ENCODE results near the gene EXT2. TPM values are rescaled to one million over a fixed set of nuclear protein-coding genes. Genes with fewer than 3 reads are reported as not detected.

Gene EXT2
- total RNA-seq, 1 experiment from 2014 or later = 67.3 TPM

DNA sequence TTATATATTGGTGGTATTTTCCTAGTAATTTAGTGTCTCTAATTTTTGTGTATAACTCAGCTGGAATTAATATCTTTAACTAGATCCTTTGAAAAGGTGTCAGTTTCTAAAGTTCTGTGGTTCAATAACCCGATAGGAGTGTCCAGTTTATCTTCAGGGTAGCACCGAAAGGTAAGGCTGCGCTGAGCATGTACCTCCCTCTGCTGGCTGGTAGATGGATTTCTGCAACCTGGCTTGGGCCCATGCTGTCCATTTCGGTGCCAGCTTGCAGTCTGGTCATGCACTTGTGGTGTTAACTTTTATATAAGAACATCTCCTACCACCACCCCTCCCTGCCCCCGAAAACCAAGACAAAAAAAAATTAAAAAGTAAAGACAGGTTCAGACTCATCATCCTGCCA is 24.7 kb downstream of the EXT2 start:
- Mint-ChIP-seq H3K27ac (ENCODE audit: unreplicated experiment) (no peak overlapping the region), H3K36me3 (ENCODE audit: insufficient read depth, unreplicated experiment) (peaks cover 5% of the 10 kb centered on the region), H3K4me1 (ENCODE audit: low read depth, unreplicated experiment) (no peaks in the 10 kb centered on the region), H3K27me3 (ENCODE audit: unreplicated experiment) (no peaks in the 10 kb centered on the region), H3K4me3 (ENCODE audit: low read depth, unreplicated experiment) (no peak overlapping the region), H3K9me3 (ENCODE audit: low read depth, unreplicated experiment) (no peaks in the 10 kb centered on the region)
- no TSS peak for BruUV-seq (replicated peaks)
- CTCF ChIA-PET = interaction anchor here (1.4 kb wide), 1 partner anchor 26 kb away, joined by 4 read pairs; no protein-coding TSS in a partner anchor
- intact Hi-C loops (cut with micrococcal nuclease; ENCODE audit: unreplicated experiment) = no loop called here
- DNase-seq = no peak
- TF ChIP-seq, protein P1, sequence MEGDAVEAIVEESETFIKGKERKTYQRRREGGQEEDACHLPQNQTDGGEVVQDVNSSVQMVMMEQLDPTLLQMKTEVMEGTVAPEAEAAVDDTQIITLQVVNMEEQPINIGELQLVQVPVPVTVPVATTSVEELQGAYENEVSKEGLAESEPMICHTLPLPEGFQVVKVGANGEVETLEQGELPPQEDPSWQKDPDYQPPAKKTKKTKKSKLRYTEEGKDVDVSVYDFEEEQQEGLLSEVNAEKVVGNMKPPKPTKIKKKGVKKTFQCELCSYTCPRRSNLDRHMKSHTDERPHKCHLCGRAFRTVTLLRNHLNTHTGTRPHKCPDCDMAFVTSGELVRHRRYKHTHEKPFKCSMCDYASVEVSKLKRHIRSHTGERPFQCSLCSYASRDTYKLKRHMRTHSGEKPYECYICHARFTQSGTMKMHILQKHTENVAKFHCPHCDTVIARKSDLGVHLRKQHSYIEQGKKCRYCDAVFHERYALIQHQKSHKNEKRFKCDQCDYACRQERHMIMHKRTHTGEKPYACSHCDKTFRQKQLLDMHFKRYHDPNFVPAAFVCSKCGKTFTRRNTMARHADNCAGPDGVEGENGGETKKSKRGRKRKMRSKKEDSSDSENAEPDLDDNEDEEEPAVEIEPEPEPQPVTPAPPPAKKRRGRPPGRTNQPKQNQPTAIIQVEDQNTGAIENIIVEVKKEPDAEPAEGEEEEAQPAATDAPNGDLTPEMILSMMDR (IDR thresholded peaks at IDR 0.05; ENCODE audit: unreplicated experiment) = no peak

DNA sequence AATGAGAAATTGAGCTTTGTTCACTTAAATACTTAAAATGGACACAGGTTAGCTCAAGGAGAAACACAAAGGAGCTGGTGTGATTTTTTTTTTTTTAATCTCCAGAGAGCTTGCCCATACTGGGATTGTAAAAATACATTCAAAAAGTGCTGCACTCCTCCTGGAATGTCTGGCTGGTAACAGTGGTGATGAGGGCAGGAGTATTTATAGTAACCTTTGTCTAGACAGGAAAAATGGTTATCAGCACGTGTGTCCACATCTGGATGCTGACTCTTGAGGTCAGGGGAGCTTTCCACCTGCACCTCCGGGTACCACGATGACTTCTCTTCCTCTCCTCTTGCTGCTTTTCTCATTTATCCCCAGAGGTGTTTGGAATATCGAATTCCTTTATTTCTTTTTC is 30.1 kb downstream of the EXT2 start:
- CTCF ChIA-PET = no interaction called here
- intact Hi-C loops (cut with micrococcal nuclease; ENCODE audit: unreplicated experiment) = no loop called here
- no peak for DNase-seq
- Mint-ChIP-seq H3K27ac (ENCODE audit: unreplicated experiment) (no peak overlapping the region), H3K4me3 (ENCODE audit: low read depth, unreplicated experiment) (no peak overlapping the region), H3K27me3 (ENCODE audit: unreplicated experiment) (no peaks in the 10 kb centered on the region), H3K4me1 (ENCODE audit: low read depth, unreplicated experiment) (no peaks in the 10 kb centered on the region), H3K36me3 (ENCODE audit: insufficient read depth, unreplicated experiment) (no peaks in the 10 kb centered on the region), H3K9me3 (ENCODE audit: low read depth, unreplicated experiment) (no peaks in the 10 kb centered on the region)
- TF ChIP-seq, protein P1 (IDR thresholded peaks at IDR 0.05; ENCODE audit: unreplicated experiment) = no peak
- no TSS peak for BruUV-seq (replicated peaks)

DNA sequence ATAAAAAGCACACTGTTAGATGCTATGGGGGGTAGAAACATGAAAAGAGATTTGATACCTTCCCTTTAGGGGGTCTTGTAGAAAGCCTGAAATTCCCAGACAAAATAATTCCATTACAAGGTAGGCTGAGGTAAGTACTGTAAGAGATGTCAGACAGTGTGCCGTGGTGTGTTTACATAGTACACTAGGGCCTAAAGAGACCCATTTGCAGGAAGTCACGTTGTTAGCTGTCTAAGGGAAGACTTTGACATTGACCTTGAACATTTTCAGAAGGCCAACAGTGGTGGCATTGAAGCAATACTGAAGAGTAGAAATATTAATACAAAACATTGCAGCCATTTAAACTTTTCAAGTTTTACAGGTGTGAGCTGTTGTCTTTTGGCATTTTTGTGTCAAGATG is 30.8 kb downstream of the EXT2 start:
- Mint-ChIP-seq H3K4me3 (ENCODE audit: low read depth, unreplicated experiment) (no peak overlapping the region), H3K27ac (ENCODE audit: unreplicated experiment) (no peak overlapping the region), H3K27me3 (ENCODE audit: unreplicated experiment) (no peaks in the 10 kb centered on the region), H3K4me1 (ENCODE audit: low read depth, unreplicated experiment) (no peaks in the 10 kb centered on the region), H3K9me3 (ENCODE audit: low read depth, unreplicated experiment) (no peaks in the 10 kb centered on the region), H3K36me3 (ENCODE audit: insufficient read depth, unreplicated experiment) (no peaks in the 10 kb centered on the region)
- intact Hi-C loops (cut with micrococcal nuclease; ENCODE audit: unreplicated experiment) = no loop called here
- CTCF ChIA-PET = no interaction called here
- no TSS peak for BruUV-seq (replicated peaks)
- TF ChIP-seq, protein P1 (IDR thresholded peaks at IDR 0.05; ENCODE audit: unreplicated experiment) = no peak
- no peak for DNase-seq

DNA sequence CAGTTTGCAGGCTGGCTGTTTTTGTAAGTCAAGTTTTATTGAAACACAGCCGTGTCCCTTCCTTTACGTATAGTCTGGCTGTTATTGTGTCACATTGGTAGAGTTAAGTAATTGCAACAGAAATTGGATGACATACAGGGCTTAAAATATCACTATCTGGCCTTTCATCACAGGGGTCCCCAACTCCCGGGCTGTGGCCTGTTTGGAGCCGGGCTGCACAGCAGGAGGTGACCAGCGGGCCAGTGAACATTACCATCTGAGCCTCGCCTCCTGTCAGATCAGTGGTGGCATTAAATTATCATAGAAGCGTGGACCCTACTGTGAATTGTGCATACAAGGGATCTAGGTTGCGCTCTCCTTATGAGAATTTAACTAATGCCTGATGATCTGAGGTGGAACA is 31.7 kb downstream of the EXT2 start:
- intact Hi-C loops (cut with micrococcal nuclease; ENCODE audit: unreplicated experiment) = no loop called here
- Mint-ChIP-seq H3K27me3 (ENCODE audit: unreplicated experiment) (no peaks in the 10 kb centered on the region), H3K36me3 (ENCODE audit: insufficient read depth, unreplicated experiment) (no peaks in the 10 kb centered on the region), H3K9me3 (ENCODE audit: low read depth, unreplicated experiment) (no peaks in the 10 kb centered on the region), H3K4me1 (ENCODE audit: low read depth, unreplicated experiment) (no peaks in the 10 kb centered on the region), H3K27ac (ENCODE audit: unreplicated experiment) (no peak overlapping the region), H3K4me3 (ENCODE audit: low read depth, unreplicated experiment) (no peak overlapping the region)
- TF ChIP-seq, protein P1 (IDR thresholded peaks at IDR 0.05; ENCODE audit: unreplicated experiment) = no peak
- no peak for DNase-seq
- CTCF ChIA-PET = no interaction called here
- BruUV-seq (replicated peaks) = no TSS peak
